ENCODE measurements around the gene IMMP2L.

- no peak for TF ChIP-seq CTCF (IDR thresholded peaks at IDR 0.05; ENCODE audit: low read depth, low read length, missing input control)
- no peak for TF ChIP-seq MAX (IDR thresholded peaks at IDR 0.05)
- no peak for TF ChIP-seq TAF1 (conservative IDR thresholded peaks at IDR 0.05)
- no peak for TF ChIP-seq HNF4A (conservative IDR thresholded peaks at IDR 0.05)
- TF ChIP-seq YY1 (IDR thresholded peaks at IDR 0.05) = no peak
- no peak for TF ChIP-seq JUND (IDR thresholded peaks at IDR 0.05)
- no peak for TF ChIP-seq EGR1 (IDR thresholded peaks at IDR 0.05; ENCODE audit: low read depth in 2 of 2)
- no peak for TF ChIP-seq RAD21 (IDR thresholded peaks at IDR 0.05)
- TF ChIP-seq REST (IDR thresholded peaks at IDR 0.05) = no peak
- no peak for TF ChIP-seq HNF4G (IDR thresholded peaks at IDR 0.05)
- no peak for TF ChIP-seq GABPA (IDR thresholded peaks at IDR 0.05 in 1 of 2, conservative IDR thresholded peaks at IDR 0.05 in 1 of 2)
- no peak for TF ChIP-seq FOXA1 (IDR thresholded peaks at IDR 0.05)
- no peak for TF ChIP-seq SP1 (IDR thresholded peaks at IDR 0.05)
- TF ChIP-seq RXRA (IDR thresholded peaks at IDR 0.05) = no peak
Observed at GRCh38 chr7:111198255-111198654, 364.0 kb downstream of the IMMP2L start.

All from liver (tissue), 3 donors.